Activated B cell treated with CpG ODN at 0.5 μM for 24 hours (primary cell): ENCODE data around the gene EPS8L1. TPM values are rescaled to one million over a fixed set of nuclear protein-coding genes. Genes with fewer than 3 reads are reported as not detected.

ENCODE experiments used
- ATAC-seq: fragments of 200-7000 bp; cut with Tn5 transposase; one replicate; pipeline ENCODE4 v1.10.0; 2021; ENCODE audit warnings: low read depth, mild to moderate bottlenecking, moderate library complexity
- CTCF ChIA-PET: fragments of 350-600 bp; sonication (Branson Sonifier 250); formaldehyde crosslinking; loops from one replicate; lab custom pipeline; 2021; ENCODE audit warnings: antibody characterized with exemption; lab: Charles Lee
- POLR2A ChIA-PET: fragments of 350-600 bp; sonication (Branson Sonifier 250); formaldehyde crosslinking; loops from one replicate; lab custom pipeline; 2021; ENCODE audit warnings: antibody characterized with exemption; lab: Charles Lee
- DNase-seq: peaks from one replicate; pipeline ENCODE4 v3.0.0; 2022
- H3K27ac Mint-ChIP-seq: one replicate; pipeline ENCODE4 v1.8.0; 2020; ENCODE audit warnings: mixed read lengths
- H3K27me3 Mint-ChIP-seq: one replicate; pipeline ENCODE4 v1.8.0; 2021; ENCODE audit warnings: mixed read lengths
- H3K36me3 Mint-ChIP-seq: one replicate; pipeline ENCODE4 v1.8.0; 2021; ENCODE audit warnings: low read depth, mixed read lengths
- H3K4me1 Mint-ChIP-seq: one replicate; pipeline ENCODE4 v1.8.0; 2021; ENCODE audit warnings: mixed read lengths
- H3K4me3 Mint-ChIP-seq: one replicate; pipeline ENCODE4 v1.8.0; 2020; ENCODE audit warnings: mild to moderate bottlenecking, mixed read lengths
- H3K9me3 Mint-ChIP-seq: one replicate; pipeline ENCODE4 v1.8.0; 2020; ENCODE audit warnings: mixed read lengths
- CTCF ChIP-seq: fragments of 200-600 bp; IDR thresholded peaks from one replicate; pipeline ENCODE4 v1.8.0; 2022; ENCODE audit warnings: antibody characterized with exemption, mild to moderate bottlenecking
- intact Hi-C: fragments of 100-400 bp; cut with micrococcal nuclease; formaldehyde crosslinking; loops from one replicate; pipeline ENCODE4 v1.15.1; 2024
- total RNA-seq: library from RNA; stranded (reverse); gene quantifications from 2 replicates; pipeline ENCODE4 v1.2.3, GENCODE V29; 2022

EPS8L1 gene
- total RNA-seq, 1 donor from 2014 or later: 0.38 TPM

- no peaks in the 10 kb centered on the region for H3K36me3 Mint-ChIP-seq
- POLR2A ChIA-PET: interaction anchor here (0.6 to 0.7 kb wide), 3 partner anchors 17 to 31 kb away, joined by 4 to 8 read pairs (median 6); partner anchors contain the start of gene GP6
- DNase-seq (no peak), ATAC-seq (peak; percentile 37)
- H3K9me3 Mint-ChIP-seq: peaks cover 4% of the 10 kb centered on the region
- peaks cover 7% of the 10 kb centered on the region for H3K4me1 Mint-ChIP-seq
- peaks cover 49% of the 10 kb centered on the region for H3K27me3 Mint-ChIP-seq
- peak overlapping the region; percentile 65 for H3K4me3 Mint-ChIP-seq
- no peak overlapping the region for H3K27ac Mint-ChIP-seq
- no peak for TF ChIP-seq CTCF
- intact Hi-C loops: no loop called here
- CTCF ChIA-PET: no interaction called here
These were observed 6.5 kb upstream of the EPS8L1 start for GRCh38 chr19:55068950-55069864.

GRCh38 chr19:55069865-55070197 lies 5.8 kb upstream of the EPS8L1 start:
- CTCF ChIA-PET: interaction anchor here (0.6 kb wide), 1 partner anchor 18 kb away, joined by 3 read pairs; no protein-coding TSS in a partner anchor
- peaks cover 50% of the 10 kb centered on the region for H3K27me3 Mint-ChIP-seq
- intact Hi-C loops: no loop called here
- peaks cover 4% of the 10 kb centered on the region for H3K9me3 Mint-ChIP-seq
- DNase-seq (no peak), ATAC-seq (no peak)
- peaks cover 7% of the 10 kb centered on the region for H3K4me1 Mint-ChIP-seq
- no peak overlapping the region for H3K27ac Mint-ChIP-seq
- no peak overlapping the region for H3K4me3 Mint-ChIP-seq
- no peak for TF ChIP-seq CTCF
- no peaks in the 10 kb centered on the region for H3K36me3 Mint-ChIP-seq
- POLR2A ChIA-PET: interaction anchor here (0.6 kb wide), 1 partner anchor 17 kb away, joined by 6 read pairs; no protein-coding TSS in a partner anchor

GRCh38 chr19:55070466-55071128 lies 5.1 kb upstream of the EPS8L1 start:
- no peak overlapping the region for H3K4me3 Mint-ChIP-seq
- TF ChIP-seq CTCF: no peak
- no peak for DNase-seq
- peaks cover 4% of the 10 kb centered on the region for H3K9me3 Mint-ChIP-seq
- ChIA-PET POLR2A (no interaction called here), CTCF (interaction anchor here (0.6 kb wide), 1 partner anchor 18 kb away, joined by 3 read pairs; no protein-coding TSS in a partner anchor)
- peaks cover 7% of the 10 kb centered on the region for H3K4me1 Mint-ChIP-seq
- peaks cover 55% of the 10 kb centered on the region for H3K27me3 Mint-ChIP-seq
- ATAC-seq: no peak
- H3K36me3 Mint-ChIP-seq: no peaks in the 10 kb centered on the region
- H3K27ac Mint-ChIP-seq: no peak overlapping the region
- intact Hi-C loops: no loop called here

GRCh38 chr19:55071129-55071502 lies 4.6 kb upstream of the EPS8L1 start:
- peaks cover 4% of the 10 kb centered on the region for H3K9me3 Mint-ChIP-seq
- TF ChIP-seq CTCF: no peak
- no peak overlapping the region for H3K4me3 Mint-ChIP-seq
- POLR2A ChIA-PET: no interaction called here
- H3K36me3 Mint-ChIP-seq: no peaks in the 10 kb centered on the region
- DNase-seq: no peak
- peaks cover 57% of the 10 kb centered on the region for H3K27me3 Mint-ChIP-seq
- no peak for ATAC-seq
- intact Hi-C loops: no loop called here
- no peak overlapping the region for H3K27ac Mint-ChIP-seq
- CTCF ChIA-PET: no interaction called here
- H3K4me1 Mint-ChIP-seq: peaks cover 7% of the 10 kb centered on the region

GRCh38 chr19:55071913-55072312 lies 3.8 kb upstream of the EPS8L1 start:
- ATAC-seq: no peak
- Mint-ChIP-seq H3K27me3 (peaks cover 53% of the 10 kb centered on the region), H3K27ac (no peak overlapping the region), H3K4me3 (no peak overlapping the region), H3K4me1 (peaks cover 7% of the 10 kb centered on the region), H3K9me3 (peaks cover 4% of the 10 kb centered on the region), H3K36me3 (no peaks in the 10 kb centered on the region)
- no peak for TF ChIP-seq CTCF
- CTCF ChIA-PET: no interaction called here
- intact Hi-C loops: no loop called here
- no peak for DNase-seq
- POLR2A ChIA-PET: no interaction called here
